Heart left ventricle (tissue), 13 donors: ENCODE results near the gene ADAMTSL5.

Experiments
- CTCF ChIP-seq, 12 donors: fragments of 200-600 bp; sonication (generic) in 4 of 12; IDR thresholded peaks; one replicate each; pipeline versions ENCODE4 v1.5.0 to v1.8.0; 2018 to 2022; ENCODE audit warnings: antibody characterized with exemption in 12 of 12, mild to moderate bottlenecking in 5 of 12
- POLR2A ChIP-seq, 2 donors: fragments of 450-650 bp; IDR thresholded peaks; one replicate each; pipeline ENCODE4 v1.6.1; 2017; ENCODE audit warnings: antibody characterized with exemption in 2 of 2, mild to moderate bottlenecking in 2 of 2, moderate library complexity in 2 of 2
- donor health status: ischemic (EF 13 %, LVEDD 7.1; RV severe dilation, severe dysfunction).
- donor health status: DM: no; HTN: yes; CAD: no.
- donor health status: DM: no; HTN: no; CAD: no.
- donor health status: ischemic (EF 25% LVEDD 6.9; RV normal size, moderate dysfunction).
- donor health status: ischemic (EF 25% LVEDD 5.7; RV mildly dilated, moderate dysfunction).
- donor health status: ischemic (EF 35%, LVEDD 5.7; RV mildly dilated, moderate dysfunction).
- donor health status: nonischemic (EF 11% LVEDD 7.7; RV severe dilation, severe dysfunction).
- donor health status: DM: yes; HTN: yes; CAD: no.
- donor health status: PGD.
- donor health status: ischemic (EF 29% LVEDD 5.4; RV normal size, mild dysfunction).
- donor health status: nonischemic (EF 23%, LVEDD 6.1; RV moderate dilation, normal function).

GRCh38 chr19:1560286-1560882, 47.6 kb upstream of the ADAMTSL5 start:
- TF ChIP-seq CTCF (IDR thresholded peaks at IDR 0.05) (no peak), POLR2A (IDR thresholded peaks at IDR 0.05) (no peak)
